ENCODE data around the gene KCNB1. TPM values are rescaled to one million over a fixed set of nuclear protein-coding genes. Genes with fewer than 3 reads are reported as not detected.

The KCNB1 gene
- total RNA-seq, 1 donor from 2014 or later = under 0.01 TPM

GRCh38 chr20:49437057-49437456 lies 45.4 kb downstream of the KCNB1 start:
- DNase-seq (ENCODE audit: low read depth in 2 of 2) = no peak

- no peak for DNase-seq (ENCODE audit: low read depth in 2 of 2)
These were observed 46.8 kb downstream of the KCNB1 start for GRCh38 chr20:49435639-49436038.

GRCh38 chr20:49433333-49433732 lies 49.1 kb downstream of the KCNB1 start:
- DNase-seq (ENCODE audit: low read depth in 2 of 2) = no peak

- no peak for DNase-seq (ENCODE audit: low read depth in 2 of 2)
These were observed 49.9 kb downstream of the KCNB1 start for GRCh38 chr20:49432550-49432949.

GRCh38 chr20:49431329-49431728 lies 51.1 kb downstream of the KCNB1 start:
- no peak for DNase-seq (ENCODE audit: low read depth in 2 of 2)

- no peak for DNase-seq (ENCODE audit: low read depth in 2 of 2)
These were observed 52.1 kb downstream of the KCNB1 start for GRCh38 chr20:49430320-49430719.

- no peak for DNase-seq (ENCODE audit: low read depth in 2 of 2)
These were observed 54.5 kb downstream of the KCNB1 start for GRCh38 chr20:49427751-49428518.

- DNase-seq (ENCODE audit: low read depth in 2 of 2) = no peak
These were observed 55.6 kb downstream of the KCNB1 start for GRCh38 chr20:49426873-49427272.

GRCh38 chr20:49426395-49426794 lies 56.1 kb downstream of the KCNB1 start:
- DNase-seq (ENCODE audit: low read depth in 2 of 2) = no peak

GRCh38 chr20:49424536-49424935 lies 57.9 kb downstream of the KCNB1 start:
- DNase-seq (ENCODE audit: low read depth in 2 of 2) = no peak

GRCh38 chr20:49422161-49422560 lies 60.3 kb downstream of the KCNB1 start:
- DNase-seq (ENCODE audit: low read depth in 2 of 2) = no peak

GRCh38 chr20:49420811-49421295 lies 61.6 kb downstream of the KCNB1 start:
- no peak for DNase-seq (ENCODE audit: low read depth in 2 of 2)

- no peak for DNase-seq (ENCODE audit: low read depth in 2 of 2)
These were observed 62.2 kb downstream of the KCNB1 start for GRCh38 chr20:49420292-49420691.

- no peak for DNase-seq (ENCODE audit: low read depth in 2 of 2)
These were observed 62.7 kb downstream of the KCNB1 start for GRCh38 chr20:49419785-49420184.

GRCh38 chr20:49418809-49419208 lies 63.7 kb downstream of the KCNB1 start:
- no peak for DNase-seq (ENCODE audit: low read depth in 2 of 2)

GRCh38 chr20:49417843-49418555 lies 64.5 kb downstream of the KCNB1 start:
- DNase-seq (ENCODE audit: low read depth in 2 of 2) = no peak

- DNase-seq (ENCODE audit: low read depth in 2 of 2) = no peak
These were observed 66.8 kb downstream of the KCNB1 start for GRCh38 chr20:49415668-49416044.

- DNase-seq (ENCODE audit: low read depth in 2 of 2) = no peak
These were observed 67.3 kb downstream of the KCNB1 start for GRCh38 chr20:49415005-49415667.

GRCh38 chr20:49413677-49414076 lies 68.8 kb downstream of the KCNB1 start:
- no peak for DNase-seq (ENCODE audit: low read depth in 2 of 2)

GRCh38 chr20:49412953-49413352 lies 69.5 kb downstream of the KCNB1 start:
- DNase-seq (ENCODE audit: low read depth in 2 of 2) = no peak

- no peak for DNase-seq (ENCODE audit: low read depth in 2 of 2)
These were observed 70.2 kb downstream of the KCNB1 start for GRCh38 chr20:49412254-49412653.

- DNase-seq (ENCODE audit: low read depth in 2 of 2) = no peak
These were observed 71.1 kb downstream of the KCNB1 start for GRCh38 chr20:49411221-49411925.

All from lung microvascular endothelial cell (primary cell).